Astrocyte (in vitro differentiated cells and primary cell): Measurements from ENCODE around the gene TRAF1. TPM values are rescaled to one million over a fixed set of nuclear protein-coding genes. Genes with fewer than 3 reads are reported as not detected.
A peak's percentile ranks its signal among the peaks of the same experiment; 100 is the strongest.

Experiments used
- DNase-seq: peaks from one replicate; pipeline ENCODE4 v3.0.0-alpha.2; 2010; ENCODE audit warnings: low read depth
- FAIRE-seq: peaks from 2 replicates; lab custom pipeline; 2011; peaks lifted over from hg19 to GRCh38; lab: Jason Lieb, UNC
- H2AFZ ChIP-seq: 2 replicates; pipeline ENCODE4 v1.6.0; 2012; ENCODE audit warnings: low read depth, low read length, inconsistent platforms
- H3K27ac ChIP-seq: 2 replicates; pipeline ENCODE4 v1.5.1; 2011; ENCODE audit warnings: low read depth, low read length, inconsistent platforms
- H3K27me3 ChIP-seq: 2 replicates; pipeline ENCODE4 v1.6.0; 2011; ENCODE audit warnings: low read length, inconsistent platforms; ENCODE audit not compliant: insufficient read depth
- H3K36me3 ChIP-seq: 2 replicates; pipeline ENCODE4 v1.5.1; 2011; ENCODE audit warnings: low read length, inconsistent platforms; ENCODE audit not compliant: insufficient read depth
- H3K4me1 ChIP-seq: 2 replicates; pipeline ENCODE4 v1.5.1; 2011; ENCODE audit warnings: low read length, inconsistent platforms; ENCODE audit not compliant: insufficient read depth
- H3K4me2 ChIP-seq: 2 replicates; pipeline ENCODE4 v1.6.0; 2012; ENCODE audit warnings: low read length, inconsistent platforms
- H3K4me3 ChIP-seq: 2 replicates; pipeline ENCODE4 v1.5.1; 2011; ENCODE audit warnings: low read depth, mild to moderate bottlenecking, low read length, inconsistent platforms; ENCODE audit not compliant: insufficient read depth
- H3K79me2 ChIP-seq: 2 replicates; pipeline ENCODE4 v1.6.0; 2012; ENCODE audit warnings: mild to moderate bottlenecking, low read length, inconsistent platforms; ENCODE audit not compliant: insufficient read depth
- H3K9ac ChIP-seq: 2 replicates; pipeline ENCODE4 v1.6.0; 2012; ENCODE audit warnings: mild to moderate bottlenecking, low read length, inconsistent platforms
- H3K9me3 ChIP-seq: 2 replicates; pipeline ENCODE4 v1.5.1; 2012; ENCODE audit warnings: low read depth, mild to moderate bottlenecking, low read length, inconsistent platforms; ENCODE audit not compliant: insufficient read depth
- H4K20me1 ChIP-seq: 2 replicates; pipeline ENCODE4 v1.6.0; 2012; ENCODE audit warnings: low read length, inconsistent platforms; ENCODE audit not compliant: insufficient read depth
- H3K27ac Mint-ChIP-seq: one replicate; pipeline ENCODE4 v1.8.0; 2021; ENCODE audit warnings: mild to moderate bottlenecking, mixed read lengths; ENCODE audit not compliant: unreplicated experiment
- H3K27me3 Mint-ChIP-seq: one replicate; pipeline ENCODE4 v1.8.0; 2021; ENCODE audit warnings: low read depth, mixed read lengths; ENCODE audit not compliant: unreplicated experiment
- H3K36me3 Mint-ChIP-seq: one replicate; pipeline ENCODE4 v1.8.0; 2021; ENCODE audit warnings: low read depth, mixed read lengths; ENCODE audit not compliant: unreplicated experiment
- H3K4me1 Mint-ChIP-seq: one replicate; pipeline ENCODE4 v1.8.0; 2021; ENCODE audit warnings: low read depth, mixed read lengths; ENCODE audit not compliant: unreplicated experiment
- H3K4me3 Mint-ChIP-seq: one replicate; pipeline ENCODE4 v1.8.0; 2021; ENCODE audit warnings: mild to moderate bottlenecking, moderate library complexity, mixed read lengths; ENCODE audit not compliant: unreplicated experiment
- H3K9me3 Mint-ChIP-seq: one replicate; pipeline ENCODE4 v1.8.0; 2021; ENCODE audit warnings: mild to moderate bottlenecking, mixed read lengths; ENCODE audit not compliant: unreplicated experiment
- CTCF ChIP-seq: IDR thresholded peaks from 2 replicates; pipeline ENCODE4 v1.5.1; 2011; ENCODE audit warnings: low read depth, mild to moderate bottlenecking, inconsistent platforms, low read length, moderate library complexity; ENCODE audit not compliant: insufficient read depth
- EZH2 ChIP-seq: IDR thresholded peaks from 2 replicates; pipeline ENCODE4 v1.6.1; 2012; ENCODE audit warnings: mild to moderate bottlenecking, low read length, inconsistent platforms; ENCODE audit not compliant: insufficient read depth
- total RNA-seq: library from RNA; stranded (reverse); gene quantifications from 2 replicates; pipeline ENCODE4 v1.2.1, GENCODE V29; 2021

Gene TRAF1
- total RNA-seq, 1 donor from 2014 or later, result 4.2 TPM

- H2AFZ ChIP-seq, result no peak overlapping the region
- H3K9ac ChIP-seq, result no peak overlapping the region
- FAIRE-seq (no peak), DNase-seq (peak; percentile 79)
- no peaks in the 10 kb centered on the region for H3K27me3 Mint-ChIP-seq
- peak overlapping the region; percentile 15 for H3K27ac ChIP-seq
- H3K9me3 ChIP-seq, result no peaks in the 10 kb centered on the region
- no peaks in the 10 kb centered on the region for H3K36me3 ChIP-seq
- no peak overlapping the region for H3K4me3 ChIP-seq
- peaks cover 23% of the 10 kb centered on the region for H3K4me1 Mint-ChIP-seq
- H4K20me1 ChIP-seq, result no peaks in the 10 kb centered on the region
- H3K27me3 ChIP-seq, result no peaks in the 10 kb centered on the region
- no peaks in the 10 kb centered on the region for H3K9me3 Mint-ChIP-seq
- no peaks in the 10 kb centered on the region for H3K36me3 Mint-ChIP-seq
- H3K4me1 ChIP-seq, result peaks cover 30% of the 10 kb centered on the region
- no peak overlapping the region for H3K4me3 Mint-ChIP-seq
- no peaks in the 10 kb centered on the region for H3K79me2 ChIP-seq
- H3K27ac Mint-ChIP-seq, result no peak overlapping the region
- peak overlapping the region; percentile 25 for H3K4me2 ChIP-seq
- TF ChIP-seq CTCF, result no peak
- no peak for TF ChIP-seq EZH2
Measured at GRCh38 chr9:120937596-120937995, 11.0 kb upstream of the TRAF1 start.

DNA sequence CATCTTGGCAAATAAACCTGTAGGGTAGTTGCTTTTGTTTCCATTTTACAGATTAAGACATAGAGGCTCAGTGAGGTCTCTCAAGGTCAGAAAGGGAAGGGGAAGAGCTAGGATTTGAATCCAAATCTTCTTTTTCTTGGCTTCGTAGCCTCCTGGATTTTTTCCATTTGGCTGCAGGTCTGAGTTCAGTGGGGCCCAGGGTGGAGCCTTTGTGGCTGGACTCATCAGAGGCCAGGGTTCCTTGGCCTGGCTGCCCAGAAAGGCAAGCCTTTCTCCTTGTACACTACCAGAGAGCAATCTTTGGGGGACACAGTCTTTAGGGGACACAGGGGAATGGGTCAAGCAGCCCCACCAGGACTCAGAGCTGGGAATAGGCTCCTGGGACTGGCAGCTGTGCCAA is 10.5 kb upstream of the TRAF1 start:
- no peaks in the 10 kb centered on the region for H3K9me3 ChIP-seq
- Mint-ChIP-seq H3K4me3 (no peak overlapping the region), H3K36me3 (no peaks in the 10 kb centered on the region), H3K27ac (no peak overlapping the region), H3K27me3 (no peaks in the 10 kb centered on the region), H3K9me3 (no peaks in the 10 kb centered on the region), H3K4me1 (peaks cover 20% of the 10 kb centered on the region)
- H3K27ac ChIP-seq, result peak overlapping the region; percentile 15
- no peaks in the 10 kb centered on the region for H4K20me1 ChIP-seq
- H3K4me1 ChIP-seq, result peaks cover 35% of the 10 kb centered on the region
- H3K79me2 ChIP-seq, result no peaks in the 10 kb centered on the region
- no peak overlapping the region for H3K4me3 ChIP-seq
- H2AFZ ChIP-seq, result no peak overlapping the region
- H3K36me3 ChIP-seq, result no peaks in the 10 kb centered on the region
- FAIRE-seq (no peak), DNase-seq (no peak)
- H3K4me2 ChIP-seq, result peak overlapping the region; percentile 25
- TF ChIP-seq CTCF (no peak), EZH2 (no peak)
- H3K9ac ChIP-seq, result no peak overlapping the region
- no peaks in the 10 kb centered on the region for H3K27me3 ChIP-seq

DNA sequence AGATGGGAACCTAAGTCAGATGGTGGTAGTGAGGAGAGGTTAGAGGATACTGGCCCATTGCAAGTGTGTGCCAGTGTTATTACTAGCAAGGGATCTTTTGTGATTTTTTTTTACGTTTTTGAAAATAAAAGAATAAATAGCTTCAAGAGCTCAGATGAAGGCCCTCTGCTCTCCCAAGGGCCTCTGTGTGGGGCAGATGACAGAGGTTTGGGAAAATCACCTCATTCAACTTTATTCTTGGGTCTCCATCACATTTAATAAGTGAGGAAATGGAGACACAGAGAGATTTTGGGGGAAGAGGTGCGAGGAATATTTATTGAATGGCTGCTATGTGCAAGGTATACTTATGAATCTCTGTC is 10.1 kb upstream of the TRAF1 start:
- no peak overlapping the region for H3K27ac ChIP-seq
- peak overlapping the region; percentile 86 for H3K27ac Mint-ChIP-seq
- no peak for FAIRE-seq
- no peaks in the 10 kb centered on the region for H3K36me3 ChIP-seq
- TF ChIP-seq CTCF (no peak), EZH2 (no peak)
- no peak overlapping the region for H3K4me3 ChIP-seq
- no peak overlapping the region for H3K4me3 Mint-ChIP-seq
- no peak for DNase-seq
- H2AFZ ChIP-seq, result no peak overlapping the region
- no peak overlapping the region for H3K4me2 ChIP-seq
- H3K27me3 ChIP-seq, result no peaks in the 10 kb centered on the region
- H3K79me2 ChIP-seq, result no peaks in the 10 kb centered on the region
- no peaks in the 10 kb centered on the region for H4K20me1 ChIP-seq
- peaks cover 19% of the 10 kb centered on the region for H3K4me1 Mint-ChIP-seq
- H3K9me3 ChIP-seq, result no peaks in the 10 kb centered on the region
- H3K4me1 ChIP-seq, result peaks cover 38% of the 10 kb centered on the region
- no peaks in the 10 kb centered on the region for H3K9me3 Mint-ChIP-seq
- no peaks in the 10 kb centered on the region for H3K27me3 Mint-ChIP-seq
- no peak overlapping the region for H3K9ac ChIP-seq
- no peaks in the 10 kb centered on the region for H3K36me3 Mint-ChIP-seq
